ENCODE data around the gene CLDN1. TPM values are rescaled to one million over a fixed set of nuclear protein-coding genes. Genes with fewer than 3 reads are reported as not detected.
A peak's percentile ranks its signal among the peaks of the same experiment; 100 is the strongest.
"Not testable (repeated sequence)": the region's sequence is repeated elsewhere in the genome, so short reads cannot be mapped to it uniquely, and the experiment has no call there.

CLDN1 gene
- total RNA-seq, 1 donor from 2014 or later = 130 TPM

DNA sequence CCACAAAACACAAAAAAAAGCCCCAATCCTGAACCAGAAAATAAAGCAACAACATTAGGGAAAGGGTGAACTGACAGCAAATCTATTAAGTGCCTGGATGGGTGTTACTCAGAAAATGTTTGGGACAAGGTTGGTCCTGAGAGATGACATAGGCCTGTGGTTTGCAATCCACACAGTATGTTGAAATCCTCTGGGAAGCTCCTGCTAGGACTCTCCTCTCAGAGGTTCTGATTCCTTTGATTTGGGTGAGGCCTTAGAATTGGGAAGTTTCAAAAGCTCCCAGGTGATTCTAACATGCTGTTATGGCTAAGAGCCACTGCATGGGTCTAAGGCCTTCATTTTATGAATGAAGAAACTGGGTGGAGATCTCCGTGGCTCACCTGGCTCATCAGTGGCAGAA lies 18.4 kb downstream of the CLDN1 start:
- intact Hi-C loops (cut with DNase I) = no loop called here
- DNase-seq (ENCODE audit: low spot score) (no peak), ATAC-seq (peak; percentile 30)

DNA sequence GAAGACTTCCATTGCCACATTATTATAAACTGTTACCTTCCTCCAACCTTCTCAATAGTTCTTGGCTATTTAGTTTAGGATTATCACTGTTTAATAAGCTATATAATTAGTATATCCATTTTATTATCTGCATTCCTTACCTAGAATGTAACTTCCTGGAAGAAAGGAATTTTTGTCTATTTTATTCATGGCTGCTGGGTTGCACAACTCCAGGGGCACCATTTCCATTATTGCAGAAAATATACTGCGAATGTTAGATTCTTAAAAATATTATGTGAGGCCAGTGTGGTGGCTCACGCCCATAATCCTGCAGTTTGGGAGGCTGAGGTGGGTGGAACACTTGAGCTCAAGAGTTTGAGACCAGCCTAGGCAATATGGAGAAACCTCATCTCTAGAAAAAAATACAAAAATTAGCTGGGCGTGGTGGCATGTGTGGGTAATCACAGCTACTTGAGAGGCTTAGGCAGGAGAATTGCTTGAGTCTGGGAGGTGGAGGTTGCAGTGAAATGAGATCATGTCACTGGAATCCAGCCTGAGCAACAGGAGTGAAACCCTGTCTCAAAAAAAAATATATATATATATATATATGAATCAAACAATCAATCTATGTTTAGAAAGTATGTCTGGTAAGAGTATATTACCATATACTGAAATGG lies 19.9 kb downstream of the CLDN1 start:
- DNase-seq (ENCODE audit: low spot score) = no peak
- intact Hi-C loops (cut with DNase I) = no loop called here
- ATAC-seq = no peak

DNA sequence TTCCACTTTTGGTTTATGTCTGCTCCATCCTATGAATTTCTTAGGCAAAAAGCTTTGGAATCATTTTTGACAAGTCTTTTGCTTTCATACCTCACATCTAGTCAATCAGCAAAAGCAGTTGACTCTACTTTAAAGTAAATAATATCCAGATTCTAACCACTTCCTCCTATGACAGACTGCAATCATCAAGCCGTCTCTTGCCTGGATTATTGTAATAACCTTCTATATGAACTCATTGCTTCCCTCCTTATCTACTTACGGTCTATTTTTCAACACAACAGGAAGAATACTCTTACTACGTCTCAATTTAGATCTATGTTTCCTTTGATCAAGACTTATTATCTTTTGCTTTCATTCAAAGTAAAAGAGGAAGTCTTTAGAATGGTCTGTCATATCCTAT lies 20.7 kb downstream of the CLDN1 start:
- no peak for ATAC-seq

DNA sequence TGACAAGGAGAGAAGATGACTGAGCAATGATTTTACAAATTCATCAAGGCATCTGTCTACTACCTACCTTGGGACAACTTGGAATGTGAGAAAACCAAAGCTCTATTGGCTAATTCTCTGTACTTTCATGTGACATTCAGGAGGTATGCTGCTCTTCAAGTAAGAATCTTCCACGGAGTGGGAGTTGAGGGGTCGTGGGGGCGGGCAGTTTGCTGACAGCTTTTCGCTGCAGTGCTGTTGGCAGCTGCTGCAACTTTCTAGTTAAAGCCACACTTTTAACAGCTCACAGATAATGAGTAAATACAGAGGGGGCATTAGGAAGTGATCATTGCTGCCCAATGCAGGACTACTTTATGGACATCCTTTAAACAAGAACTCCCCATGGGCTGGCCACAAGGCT lies 22.3 kb downstream of the CLDN1 start:
- no peak for ATAC-seq
- intact Hi-C loops (cut with DNase I) = no loop called here
- no peak for DNase-seq (ENCODE audit: low spot score)

More for the DNA sequence above, 20.7 kb downstream of the CLDN1 start:
- no peak for DNase-seq (ENCODE audit: low spot score)
- intact Hi-C loops (cut with DNase I) = no loop called here

GRCh38 chr3:190294030-190294429 lies 28.2 kb downstream of the CLDN1 start:
- ATAC-seq = no peak
- intact Hi-C loops (cut with DNase I) = no loop called here

DNA sequence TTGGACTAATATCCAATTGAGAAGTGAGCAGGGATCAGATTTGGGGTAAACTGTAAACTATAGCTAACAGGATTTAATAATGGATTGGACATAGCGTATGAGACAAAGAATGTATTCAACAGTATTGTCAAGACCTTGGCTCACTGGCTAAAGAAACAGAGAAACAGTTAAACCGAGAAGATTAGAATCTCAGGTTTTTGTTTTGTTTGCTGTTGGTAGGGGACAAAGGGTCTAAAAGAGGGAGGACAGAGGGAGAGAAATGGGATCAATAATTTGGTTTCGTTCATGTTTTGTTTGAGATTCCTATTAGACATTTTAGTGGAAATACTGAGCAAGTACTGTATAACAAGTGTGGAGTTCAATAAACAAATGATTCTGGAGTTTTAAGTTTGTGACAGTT lies 28.6 kb downstream of the CLDN1 start:
- ATAC-seq (no peak), DNase-seq (ENCODE audit: low spot score) (no peak)
- intact Hi-C loops (cut with DNase I) = no loop called here

More at GRCh38 chr3:190294030-190294429, 28.2 kb downstream of the CLDN1 start:
- no peak for DNase-seq (ENCODE audit: low spot score)

GRCh38 chr3:190291994-190292584 lies 30.2 kb downstream of the CLDN1 start:
- intact Hi-C loops (cut with DNase I) = no loop called here
- DNase-seq (ENCODE audit: low spot score) (no peak), ATAC-seq (no peak)

DNA sequence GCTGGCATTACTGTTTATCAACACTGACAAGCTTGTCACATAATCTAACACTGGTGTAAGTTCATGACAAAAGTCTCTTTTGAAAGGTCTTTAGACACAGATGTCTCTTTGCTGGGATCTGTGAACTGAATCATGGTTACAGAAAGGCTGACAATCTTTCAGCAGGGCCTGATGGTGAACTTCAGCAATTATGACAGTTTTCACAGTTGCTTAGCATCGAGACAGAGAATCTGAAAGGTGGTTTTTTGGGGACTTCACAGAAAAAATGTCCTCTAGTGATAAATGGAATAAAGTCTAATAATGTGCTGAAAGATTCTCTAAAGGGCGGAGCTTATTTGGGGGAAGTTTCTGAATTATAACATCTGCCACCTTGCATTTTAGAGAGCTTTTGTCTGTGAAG lies 32.3 kb downstream of the CLDN1 start:
- DNase-seq (ENCODE audit: low spot score) = no peak
- ATAC-seq = no peak
- intact Hi-C loops (cut with DNase I) = no loop called here

DNA sequence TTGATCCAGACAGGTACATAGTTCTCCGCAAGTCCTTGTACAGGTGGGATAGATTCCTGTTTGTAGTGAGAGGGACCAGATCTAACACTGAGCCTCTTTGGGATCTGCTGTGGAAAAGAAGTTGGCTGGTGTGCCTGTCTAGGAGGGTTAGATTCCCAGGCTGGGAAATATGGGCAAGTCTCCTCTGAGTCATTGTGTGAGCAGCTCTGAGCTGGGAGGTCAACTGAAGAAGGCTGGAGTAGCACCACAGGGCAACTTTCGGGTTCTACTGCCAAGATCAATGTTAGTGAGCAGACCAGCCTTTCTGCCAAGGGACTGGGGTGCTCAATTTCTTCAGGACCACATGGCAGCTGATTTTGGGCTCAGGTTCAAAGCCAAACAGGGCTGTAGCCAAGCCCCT lies 33.4 kb downstream of the CLDN1 start:
- no peak for DNase-seq (ENCODE audit: low spot score)
- ATAC-seq = no peak
- intact Hi-C loops (cut with DNase I) = no loop called here

DNA sequence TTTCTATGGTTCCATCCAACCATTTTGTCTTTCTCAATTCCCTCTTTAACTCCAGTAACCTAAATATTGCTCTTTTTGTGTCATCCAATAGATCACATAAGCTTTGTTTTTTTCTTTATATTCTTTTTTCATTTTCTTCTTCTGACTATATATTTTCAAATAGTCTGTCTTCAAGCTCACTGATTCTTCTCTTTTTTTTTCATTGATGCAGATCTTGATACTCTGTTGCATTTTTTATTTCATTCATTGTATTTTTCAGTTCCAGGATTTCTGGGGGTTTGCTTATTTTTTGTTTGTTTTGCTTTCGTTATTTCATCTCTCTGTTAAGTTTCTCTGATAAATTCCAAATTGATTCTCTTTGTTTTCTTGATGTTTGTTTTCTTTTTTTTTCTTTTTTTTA lies 36.2 kb downstream of the CLDN1 start:
- ATAC-seq (no peak), DNase-seq (ENCODE audit: low spot score) (no peak)
- intact Hi-C loops (cut with DNase I) = no loop called here

- DNase-seq (ENCODE audit: low spot score) = no peak
- intact Hi-C loops (cut with DNase I) = no loop called here
- ATAC-seq = peak; percentile 98
Observed at GRCh38 chr3:190281308-190282051, 40.8 kb downstream of the CLDN1 start.

DNA sequence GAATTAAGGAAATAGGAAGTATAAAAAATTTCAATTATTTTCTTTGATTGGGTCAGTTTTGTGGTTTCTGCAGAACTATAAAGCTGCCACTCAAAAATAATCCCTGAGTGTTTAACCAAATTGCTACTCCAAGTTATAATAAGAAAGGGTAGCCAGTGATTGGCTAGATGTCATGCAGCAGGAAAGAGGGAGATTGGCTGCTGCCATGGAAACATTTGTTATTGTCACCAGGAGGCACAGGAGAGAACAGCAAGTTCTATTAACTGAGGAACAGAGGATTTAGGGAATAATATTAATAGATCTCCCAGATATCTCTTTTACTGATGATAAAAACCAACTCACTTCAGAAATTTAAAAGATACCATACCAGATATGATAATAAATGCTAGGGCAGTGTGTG lies 42.6 kb downstream of the CLDN1 start:
- ATAC-seq (no peak), DNase-seq (ENCODE audit: low spot score) (no peak)
- intact Hi-C loops (cut with DNase I) = no loop called here

DNA sequence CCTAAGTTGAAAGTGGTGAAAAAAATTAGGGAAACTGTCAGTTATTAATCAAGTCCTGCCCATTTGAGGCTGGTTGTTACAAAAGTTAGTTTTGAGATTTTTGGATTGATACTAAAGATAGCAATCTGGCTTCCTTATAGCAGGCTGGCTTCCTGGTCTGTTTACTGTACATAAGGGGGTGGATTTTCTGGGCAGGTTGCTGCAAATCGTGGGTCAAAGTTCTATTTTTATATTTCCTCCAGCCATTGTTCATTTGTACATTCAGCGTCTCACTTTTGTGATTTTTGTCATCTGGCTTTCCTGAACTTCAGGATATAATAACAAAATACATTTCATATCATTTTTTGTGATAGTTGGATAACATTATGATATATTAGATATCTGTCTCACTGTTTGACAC lies 49.5 kb downstream of the CLDN1 start:
- intact Hi-C loops (cut with DNase I) = no loop called here

DNA sequence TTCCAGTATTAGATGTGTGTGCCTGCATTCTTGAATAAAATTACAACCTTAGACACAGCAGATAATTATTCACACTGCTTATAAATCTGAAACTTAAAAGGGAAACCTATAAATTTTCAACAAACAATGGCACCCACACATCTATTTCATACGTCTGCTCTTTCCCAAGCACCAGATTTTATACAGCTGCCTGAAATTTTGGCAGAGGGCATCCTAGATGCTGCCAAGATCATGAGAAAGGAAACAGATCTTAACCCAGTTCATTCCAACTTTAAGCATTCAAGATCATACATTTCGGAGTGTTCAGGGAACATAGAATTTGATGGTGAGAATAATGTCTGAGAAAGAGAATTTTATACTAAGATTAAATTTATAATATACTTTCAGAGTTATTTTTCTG lies 53.1 kb downstream of the CLDN1 start:
- ATAC-seq (no peak), DNase-seq (ENCODE audit: low spot score) (no peak)
- intact Hi-C loops (cut with DNase I) = no loop called here

More for the DNA sequence above, 49.5 kb downstream of the CLDN1 start:
- ATAC-seq (no peak), DNase-seq (ENCODE audit: low spot score) (no peak)

DNA sequence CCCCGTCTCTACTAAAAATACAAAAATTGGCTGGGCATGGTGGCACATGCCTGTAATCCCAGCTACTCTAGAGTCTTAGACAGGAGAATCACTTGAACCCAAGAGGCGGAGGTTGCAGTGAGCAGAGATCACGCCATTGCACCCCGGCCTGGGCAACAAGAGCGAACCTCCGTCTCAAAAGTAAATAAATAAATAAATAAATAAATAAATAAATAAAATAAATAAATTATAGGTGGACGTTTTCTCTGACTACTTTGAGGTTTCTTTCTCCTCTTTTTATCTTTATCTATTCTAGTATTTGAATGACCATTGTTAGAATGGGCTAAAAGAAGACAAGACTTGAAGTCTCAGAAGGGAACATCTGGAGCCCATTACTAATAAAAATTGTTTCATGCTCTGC lies 54.8 kb downstream of the CLDN1 start:
- intact Hi-C loops (cut with DNase I); ATAC-seq; DNase-seq (ENCODE audit: low spot score): not testable (repeated sequence)

- DNase-seq (ENCODE audit: low spot score) (no peak), ATAC-seq (peak; percentile 28)
- intact Hi-C loops (cut with DNase I) = no loop called here
Observed at GRCh38 chr3:190266913-190267290, 55.3 kb downstream of the CLDN1 start.

DNA sequence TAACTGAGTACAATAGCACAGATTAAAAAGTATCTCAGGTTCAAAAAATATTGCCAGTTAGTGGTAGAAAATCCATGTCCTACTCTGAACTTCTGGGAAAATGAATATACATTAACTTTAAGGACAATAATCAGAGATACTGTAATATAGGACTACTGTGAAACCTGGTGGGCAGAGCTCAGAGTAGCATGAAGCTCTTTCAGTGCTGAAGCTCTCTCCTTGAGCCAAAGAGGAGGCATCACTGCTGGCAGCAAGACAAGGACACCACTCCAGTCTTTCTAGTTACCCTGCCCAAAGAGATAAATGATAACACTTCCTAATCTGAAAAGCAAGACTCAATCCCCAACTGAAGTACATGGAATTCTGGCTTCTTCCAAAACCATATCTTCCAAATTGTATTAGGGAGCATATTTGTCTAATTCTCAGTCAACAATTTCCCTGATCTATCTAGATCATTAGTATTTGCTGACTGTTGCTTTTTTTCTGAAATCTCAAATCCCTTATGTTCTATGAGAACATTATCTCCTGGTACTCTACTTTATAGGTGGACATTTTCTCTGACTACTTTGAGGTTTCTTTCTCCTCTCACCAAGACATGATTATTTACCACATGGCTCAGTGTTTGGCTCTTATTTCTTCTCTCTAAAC lies 55.9 kb downstream of the CLDN1 start:
- DNase-seq (ENCODE audit: low spot score) (no peak), ATAC-seq (no peak)
- intact Hi-C loops (cut with DNase I) = no loop called here

DNA sequence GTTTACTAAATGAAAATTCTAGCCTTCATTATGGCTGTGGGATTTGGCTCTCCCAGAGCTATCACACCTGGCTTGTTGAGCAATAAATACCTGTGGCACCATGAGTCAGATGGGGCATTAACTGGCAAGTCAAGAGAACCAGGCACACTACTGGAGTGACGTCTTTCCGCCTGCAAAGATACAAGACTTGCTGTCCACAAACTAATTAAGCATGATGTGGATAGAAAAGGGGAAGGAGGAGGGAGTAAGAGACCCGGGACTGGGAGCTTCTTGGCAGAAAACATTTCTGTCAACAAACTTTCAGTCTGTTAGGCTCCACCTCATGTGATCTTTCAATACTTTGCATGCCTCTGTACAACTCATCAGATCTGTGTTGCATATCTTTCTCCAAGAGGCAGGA lies 56.5 kb downstream of the CLDN1 start:
- intact Hi-C loops (cut with DNase I) = no loop called here
- DNase-seq (ENCODE audit: low spot score) (no peak), ATAC-seq (peak; percentile 80)

DNA sequence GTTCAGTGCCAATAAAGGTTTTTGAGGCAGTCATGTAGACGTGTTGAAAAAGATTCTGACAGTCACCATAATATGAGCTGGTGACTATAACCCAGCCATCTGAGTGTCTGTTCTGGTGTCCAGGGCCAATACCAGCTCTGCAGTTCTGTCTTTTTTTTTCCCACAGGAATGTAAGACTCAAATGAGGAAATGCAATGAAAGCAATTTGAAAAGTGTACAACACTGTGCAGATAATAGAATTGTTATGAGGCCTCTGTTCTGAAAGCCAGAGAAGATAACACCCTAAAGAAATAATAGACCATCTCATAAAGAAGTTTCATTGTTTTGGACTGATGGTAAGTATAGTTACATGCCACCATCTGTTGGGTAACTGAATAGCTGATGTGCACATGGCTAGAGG lies 57.1 kb downstream of the CLDN1 start:
- intact Hi-C loops (cut with DNase I) = no loop called here
- DNase-seq (ENCODE audit: low spot score) (no peak), ATAC-seq (no peak)

- ATAC-seq (peak; percentile 84), DNase-seq (ENCODE audit: low spot score) (no peak)
- intact Hi-C loops (cut with DNase I) = no loop called here
Observed at GRCh38 chr3:190261740-190262139, 60.5 kb downstream of the CLDN1 start.
